OCI-LY3 (cell line): ENCODE results near the gene RPP14.

Experiments used
- H2AFZ ChIP-seq: fragments of 200-600, 300-600 bp; shearing (Covaris generic); 2 replicates; pipeline ENCODE4 v1.6.0; 2014; ENCODE audit warnings: antibody characterized with exemption, low read depth, low read length
- H3K27ac ChIP-seq: fragments of 200-600, 300-600 bp; sonication (generic); 2 replicates; pipeline ENCODE4 v1.5.1; 2014; ENCODE audit warnings: mild to moderate bottlenecking, low read length, moderate library complexity, mixed read lengths
- H3K27me3 ChIP-seq: fragments of 200-600, 300-600 bp; sonication (generic); 2 replicates; pipeline ENCODE4 v1.6.1; 2014; ENCODE audit warnings: low read depth, low read length, mixed read lengths
- H3K36me3 ChIP-seq: fragments of 200-600, 300-600 bp; sonication (generic); replicated peaks from 2 replicates; pipeline ENCODE3; 2014; ENCODE audit warnings: low read depth, low read length, mixed read lengths
- H3K4me1 ChIP-seq: fragments of 300-600, 200-600 bp; sonication (generic); 2 replicates; pipeline ENCODE4 v1.6.1; 2014; ENCODE audit warnings: low read length, mixed read lengths
- H3K4me2 ChIP-seq: fragments of 200-600, 300-600 bp; sonication (generic); 2 replicates; pipeline ENCODE4 v1.6.1; 2014; ENCODE audit warnings: low read length, mixed read lengths
- H3K4me3 ChIP-seq: fragments of 300-600, 200-600 bp; sonication (generic); 2 replicates; pipeline ENCODE4 v1.5.1; 2014; ENCODE audit warnings: antibody characterized with exemption, mild to moderate bottlenecking, low read length, moderate library complexity
- H3K79me2 ChIP-seq: fragments of 300-600, 200-600 bp; shearing (Covaris generic); 2 replicates; pipeline ENCODE4 v1.6.1; 2014; ENCODE audit warnings: mild to moderate bottlenecking, low read length, mixed read lengths
- H3K9ac ChIP-seq: fragments of 300-600, 200-600 bp; shearing (Covaris generic); 2 replicates; pipeline ENCODE4 v1.6.0; 2014; ENCODE audit warnings: mild to moderate bottlenecking, low read length, moderate library complexity
- H3K9me3 ChIP-seq: fragments of 200-600, 300-600 bp; shearing (Covaris generic); 2 replicates; pipeline ENCODE4 v1.6.1; 2014; ENCODE audit warnings: low read length, mixed read lengths; ENCODE audit not compliant: insufficient read depth
- H4K20me1 ChIP-seq: fragments of 200-600, 300-600 bp; sonication (generic); 2 replicates; pipeline ENCODE4 v1.6.1; 2016; ENCODE audit warnings: low read length, mixed read lengths; ENCODE audit not compliant: insufficient read depth
- EZH2phosphoT487 ChIP-seq: fragments of 200-600 bp; shearing (Covaris generic); IDR thresholded peaks from 2 replicates; pipeline ENCODE4 v1.6.1; 2018; ENCODE audit warnings: antibody characterized with exemption, mixed run types, low read depth
- TF ChIP-seq, protein P1 (sequence below): fragments of 200-600, 300-600 bp; sonication (generic); IDR thresholded peaks from 2 replicates; pipeline ENCODE4 v1.5.1; 2014; ENCODE audit warnings: antibody characterized with exemption, low read length, low read depth

The RPP14 gene

DNA sequence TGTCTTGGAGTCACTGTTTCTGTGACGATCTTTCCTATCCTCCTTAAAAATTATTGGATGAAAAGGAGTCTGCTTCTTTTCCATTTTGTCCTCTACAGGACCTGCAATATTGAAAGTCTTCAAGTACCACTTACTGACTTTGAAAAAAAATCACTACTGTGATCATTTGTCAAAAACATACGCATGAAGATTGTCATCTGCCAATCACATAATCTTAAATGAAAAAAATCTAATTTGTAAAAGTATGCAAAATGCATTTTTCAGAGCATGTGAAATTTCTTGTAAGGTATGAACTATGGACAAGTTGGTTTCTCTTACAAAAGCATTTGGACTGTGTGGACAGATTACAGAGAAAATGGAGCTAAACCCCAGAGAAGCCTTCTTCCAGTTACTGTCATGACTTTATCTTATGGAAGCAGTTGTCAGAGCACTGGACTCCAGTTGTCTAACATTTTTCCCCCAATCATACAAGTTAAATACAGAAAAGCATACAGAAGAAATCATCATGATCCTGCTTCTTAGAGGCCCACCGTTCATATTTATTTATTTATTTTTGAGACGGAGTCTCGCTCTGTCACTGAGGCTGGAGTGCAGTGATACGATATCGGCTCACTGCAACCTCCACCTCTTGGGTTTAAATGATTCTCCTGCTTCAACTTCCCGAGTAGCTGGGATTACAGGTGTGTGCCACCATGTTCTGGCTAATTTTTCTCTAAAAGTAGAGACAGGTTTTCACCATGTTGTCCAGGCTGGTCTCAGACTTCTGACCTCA is 23.3 kb downstream of the RPP14 start:
- Histone ChIP-seq H3K79me2 (peaks cover 10% of the 10 kb centered on the region; the same call in 1 of the 2 replicates), H3K27me3 (no peaks in the 10 kb centered on the region)
- TF ChIP-seq, protein P1, sequence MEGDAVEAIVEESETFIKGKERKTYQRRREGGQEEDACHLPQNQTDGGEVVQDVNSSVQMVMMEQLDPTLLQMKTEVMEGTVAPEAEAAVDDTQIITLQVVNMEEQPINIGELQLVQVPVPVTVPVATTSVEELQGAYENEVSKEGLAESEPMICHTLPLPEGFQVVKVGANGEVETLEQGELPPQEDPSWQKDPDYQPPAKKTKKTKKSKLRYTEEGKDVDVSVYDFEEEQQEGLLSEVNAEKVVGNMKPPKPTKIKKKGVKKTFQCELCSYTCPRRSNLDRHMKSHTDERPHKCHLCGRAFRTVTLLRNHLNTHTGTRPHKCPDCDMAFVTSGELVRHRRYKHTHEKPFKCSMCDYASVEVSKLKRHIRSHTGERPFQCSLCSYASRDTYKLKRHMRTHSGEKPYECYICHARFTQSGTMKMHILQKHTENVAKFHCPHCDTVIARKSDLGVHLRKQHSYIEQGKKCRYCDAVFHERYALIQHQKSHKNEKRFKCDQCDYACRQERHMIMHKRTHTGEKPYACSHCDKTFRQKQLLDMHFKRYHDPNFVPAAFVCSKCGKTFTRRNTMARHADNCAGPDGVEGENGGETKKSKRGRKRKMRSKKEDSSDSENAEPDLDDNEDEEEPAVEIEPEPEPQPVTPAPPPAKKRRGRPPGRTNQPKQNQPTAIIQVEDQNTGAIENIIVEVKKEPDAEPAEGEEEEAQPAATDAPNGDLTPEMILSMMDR = no peak
- TF ChIP-seq EZH2phosphoT487 = no peak

DNA sequence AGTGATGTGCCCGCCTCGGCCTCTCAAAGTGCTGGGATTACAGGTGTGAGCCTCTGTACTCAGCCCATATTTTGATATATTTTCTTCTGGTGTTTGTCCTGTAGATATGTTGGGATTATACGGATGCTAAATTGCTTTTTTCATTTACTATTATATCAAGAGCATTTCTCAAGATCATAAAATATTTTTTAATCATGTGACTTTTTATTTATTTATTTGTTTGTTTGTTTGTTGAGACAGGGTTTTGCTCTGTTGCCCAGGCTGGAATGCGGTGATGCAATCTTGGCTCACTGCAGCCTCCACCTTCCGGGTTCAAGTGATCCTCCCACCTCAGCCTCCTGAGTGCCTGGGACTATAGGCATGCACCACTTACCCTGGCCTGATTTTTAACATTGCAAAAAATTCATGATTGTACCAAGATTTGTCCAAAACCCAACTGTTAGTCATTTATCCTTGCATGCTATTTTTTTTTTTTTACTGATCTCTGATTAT is 23.9 kb downstream of the RPP14 start:
- no peaks in the 10 kb centered on the region for H4K20me1 ChIP-seq
- H3K36me3 ChIP-seq = no peaks in the 10 kb centered on the region
- H3K27ac ChIP-seq = no peak overlapping the region
- no peak overlapping the region for H3K4me3 ChIP-seq
- H3K9me3 ChIP-seq = no peaks in the 10 kb centered on the region
- peaks cover 13% of the 10 kb centered on the region for H3K4me1 ChIP-seq
- peaks cover 10% of the 10 kb centered on the region; the same call in 1 of the 2 replicates for H3K79me2 ChIP-seq
- no peak overlapping the region for H3K4me2 ChIP-seq
- H2AFZ ChIP-seq = no peak overlapping the region
- H3K9ac ChIP-seq = no peak overlapping the region
- TF ChIP-seq EZH2phosphoT487 = no peak
- no peaks in the 10 kb centered on the region for H3K27me3 ChIP-seq

More for the DNA sequence above, 23.3 kb downstream of the RPP14 start:
- H2AFZ ChIP-seq = no peak overlapping the region
- no peak overlapping the region for H3K4me3 ChIP-seq
- H3K36me3 ChIP-seq = no peaks in the 10 kb centered on the region
- H4K20me1 ChIP-seq = no peaks in the 10 kb centered on the region
- no peak overlapping the region for H3K27ac ChIP-seq
- H3K4me1 ChIP-seq = peaks cover 13% of the 10 kb centered on the region
- H3K9ac ChIP-seq = no peak overlapping the region
- H3K9me3 ChIP-seq = no peaks in the 10 kb centered on the region
- H3K4me2 ChIP-seq = no peak overlapping the region

DNA sequence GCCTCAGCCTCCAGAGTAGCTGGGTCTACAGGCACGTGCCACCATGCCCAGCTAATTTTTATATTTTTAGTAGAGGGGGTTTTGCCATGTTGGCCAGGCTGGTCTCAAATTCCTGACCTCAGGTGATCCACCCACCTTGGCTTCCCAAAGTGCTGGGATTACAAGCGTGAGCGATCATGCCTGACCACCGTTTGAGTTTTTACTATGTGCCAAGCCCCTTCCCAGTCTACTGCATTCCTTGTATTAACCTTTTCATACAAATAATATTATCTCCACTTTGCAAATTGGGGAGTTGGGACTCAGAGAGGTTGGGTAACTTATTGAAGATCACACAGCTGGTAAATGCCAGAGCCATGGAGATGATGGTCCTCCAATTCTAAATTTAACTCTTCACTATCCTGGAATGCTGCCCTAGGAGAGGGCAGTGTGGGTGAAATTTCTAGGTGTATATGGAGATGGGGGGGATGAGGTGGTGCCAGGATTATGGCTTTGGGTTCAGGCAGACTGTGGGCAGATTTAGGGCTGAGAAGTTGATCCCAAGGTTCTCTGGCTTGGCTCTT is 25.6 kb downstream of the RPP14 start:
- H3K79me2 ChIP-seq = peaks cover 10% of the 10 kb centered on the region; the same call in 1 of the 2 replicates
- H3K9me3 ChIP-seq = no peaks in the 10 kb centered on the region
- no peak overlapping the region for H3K27ac ChIP-seq
- peaks cover 13% of the 10 kb centered on the region for H3K4me1 ChIP-seq
- peak overlapping the region; percentile 91; the same call in 1 of the 2 replicates for H2AFZ ChIP-seq
- no peaks in the 10 kb centered on the region for H3K36me3 ChIP-seq
- no peaks in the 10 kb centered on the region for H4K20me1 ChIP-seq
- H3K9ac ChIP-seq = no peak overlapping the region
- peak overlapping the region; percentile 91; the same call in 1 of the 2 replicates for H3K4me3 ChIP-seq
- no peak overlapping the region for H3K4me2 ChIP-seq
- H3K27me3 ChIP-seq = no peaks in the 10 kb centered on the region
- no peak for TF ChIP-seq EZH2phosphoT487
- TF ChIP-seq, protein P1 = no peak

DNA sequence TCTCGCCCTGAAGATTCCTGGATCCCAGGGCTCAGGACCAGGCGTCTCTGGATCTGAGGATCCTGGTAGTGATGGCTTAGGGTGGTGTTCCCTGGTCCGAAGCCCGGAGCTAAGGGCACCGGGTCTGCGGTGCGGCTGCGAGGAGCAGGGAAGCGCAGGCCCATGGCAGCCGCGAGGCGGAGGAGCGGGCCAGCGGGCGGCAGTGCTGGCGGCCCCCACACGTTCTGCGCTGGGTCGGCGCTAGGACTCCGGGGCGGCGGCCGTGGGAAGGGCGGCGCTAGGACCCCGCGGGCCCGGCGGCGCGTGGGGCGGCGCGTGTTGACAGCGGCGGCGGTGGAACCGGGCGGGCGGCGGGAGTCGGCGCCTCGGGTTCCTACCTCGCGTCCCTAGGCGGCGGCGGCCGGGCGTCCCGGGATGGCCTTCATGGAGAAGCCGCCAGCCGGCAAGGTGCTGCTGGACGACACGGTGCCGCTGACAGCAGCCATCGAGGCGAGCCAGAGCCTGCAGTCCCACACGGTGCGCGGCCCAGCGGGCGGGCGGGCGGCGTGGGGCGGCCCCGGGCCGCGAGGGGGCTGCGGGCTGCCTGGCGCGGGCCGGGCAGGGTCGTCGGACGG is 26.6 kb downstream of the RPP14 start, which contains the start of gene PXK:
PXK (plus strand) TSS at position 318 of the 614 bp plus-strand sequence; CDS start at position 415, 97 bp downstream.
- peak within 1 kb of the TSS; percentile 82 for H3K4me2 ChIP-seq
- peak within 1 kb of the TSS; percentile 69 for H3K9ac ChIP-seq
- peaks cover 10% of the 10 kb centered on the region; the same call in 1 of the 2 replicates for H3K79me2 ChIP-seq
- H2AFZ ChIP-seq = peak within 1 kb of the TSS; percentile 91
- H3K9me3 ChIP-seq = no peaks in the 10 kb centered on the region
- H3K4me3 ChIP-seq = peak within 1 kb of the TSS; percentile 91
- H3K27ac ChIP-seq = no peak within 1 kb of the TSS
- peaks cover 13% of the 10 kb centered on the region for H3K4me1 ChIP-seq
- H3K27me3 ChIP-seq = no peaks in the 10 kb centered on the region
- TF ChIP-seq, protein P1 = peak; percentile 23
- no peak for TF ChIP-seq EZH2phosphoT487
- H4K20me1 ChIP-seq = no peaks in the 10 kb centered on the region
- H3K36me3 ChIP-seq = no peaks in the 10 kb centered on the region
